Measurements from ENCODE around the gene PRDM2. TPM values are rescaled to one million over a fixed set of nuclear protein-coding genes. Genes with fewer than 3 reads are reported as not detected.

Gene PRDM2
- total and polyA plus RNA-seq, 4 donors, result 11.1 to 58.7 (median 38.2) TPM

DNA sequence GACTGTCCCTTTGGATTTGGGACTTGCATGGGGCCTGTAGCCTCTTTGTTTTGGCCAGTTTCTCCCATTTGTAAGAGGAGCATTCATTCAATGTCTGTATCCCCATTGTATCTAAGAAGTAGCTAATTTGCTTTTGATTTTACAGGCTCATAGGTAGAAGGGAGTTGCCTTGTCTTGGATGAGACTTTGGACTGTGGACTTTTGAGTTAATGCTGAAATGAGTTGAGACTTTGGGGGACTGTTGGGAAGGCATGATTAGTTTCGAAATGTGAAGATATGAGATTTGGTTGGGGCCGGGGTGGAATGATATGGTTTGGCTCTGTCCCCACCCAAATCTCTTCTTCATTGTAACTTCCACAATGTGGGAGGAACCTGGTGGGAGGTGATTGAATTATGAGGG lies 151.7 kb downstream of the PRDM2 start:
- no peak for ATAC-seq (ENCODE audit: low FRiP score)
- peaks cover 1% of the 10 kb centered on the region for H3K9me3 ChIP-seq (ENCODE audit: control insufficient read depth, low read length)
- H3K4me3 ChIP-seq (ENCODE audit: low read length in 2 of 2), result no peak overlapping the region
- 83 to 86% methylated on average over 2 of the region's 2 CpGs for WGBS, 2 donors
- H3K27me3 ChIP-seq (ENCODE audit: control insufficient read depth in 1 of 2, insufficient read depth in 2 of 2, low read length in 1 of 2), result no peaks in the 10 kb centered on the region
- H3K36me3 ChIP-seq (ENCODE audit: control insufficient read depth in 1 of 2, insufficient read depth in 2 of 2, low read length in 1 of 2), result no peaks in the 10 kb centered on the region
- no peak for DNase-seq
- intact Hi-C loops (cut with DNase I), result no loop called here
- H3K27ac ChIP-seq (ENCODE audit: low read depth in 1 of 2, low read length in 2 of 2), result no peak overlapping the region
- no peaks in the 10 kb centered on the region for H3K4me1 ChIP-seq (ENCODE audit: control insufficient read depth in 1 of 2, insufficient read depth in 2 of 2, low read length in 2 of 2)

DNA sequence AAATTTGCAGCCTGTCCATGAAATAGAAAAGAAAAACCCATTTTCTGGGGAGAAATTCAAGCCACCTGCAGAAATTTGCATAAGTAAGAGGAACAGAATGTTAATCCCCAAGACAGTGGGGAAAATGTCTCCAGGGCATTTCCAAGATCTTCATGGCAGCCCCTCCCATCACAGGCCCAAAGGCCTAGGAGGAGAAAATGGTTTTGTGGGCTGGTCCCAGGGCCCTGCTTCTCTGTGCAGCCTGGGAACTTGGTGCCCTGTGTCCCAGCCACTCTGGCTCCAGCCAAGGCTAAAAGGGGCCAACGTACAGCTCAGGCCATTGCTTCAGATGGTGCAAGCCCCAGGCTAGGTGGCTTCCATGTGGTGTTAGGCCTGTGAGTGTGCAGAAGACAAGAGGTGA lies 155.6 kb downstream of the PRDM2 start:
- ATAC-seq (ENCODE audit: low FRiP score) (no peak), DNase-seq (no peak)
- no peak overlapping the region for H3K27ac ChIP-seq (ENCODE audit: low read depth in 1 of 2, low read length in 2 of 2)
- H3K27me3 ChIP-seq (ENCODE audit: control insufficient read depth in 1 of 2, insufficient read depth in 2 of 2, low read length in 1 of 2), result no peaks in the 10 kb centered on the region
- H3K9me3 ChIP-seq (ENCODE audit: control insufficient read depth, low read length), result peaks cover 1% of the 10 kb centered on the region
- no peaks in the 10 kb centered on the region for H3K4me1 ChIP-seq (ENCODE audit: control insufficient read depth in 1 of 2, insufficient read depth in 2 of 2, low read length in 2 of 2)
- 71 to 73% methylated on average over 1 of the region's 1 CpG for WGBS, 2 donors
- no peaks in the 10 kb centered on the region for H3K36me3 ChIP-seq (ENCODE audit: control insufficient read depth in 1 of 2, insufficient read depth in 2 of 2, low read length in 1 of 2)
- intact Hi-C loops (cut with DNase I), result no loop called here
- H3K4me3 ChIP-seq (ENCODE audit: low read length in 2 of 2), result no peak overlapping the region

DNA sequence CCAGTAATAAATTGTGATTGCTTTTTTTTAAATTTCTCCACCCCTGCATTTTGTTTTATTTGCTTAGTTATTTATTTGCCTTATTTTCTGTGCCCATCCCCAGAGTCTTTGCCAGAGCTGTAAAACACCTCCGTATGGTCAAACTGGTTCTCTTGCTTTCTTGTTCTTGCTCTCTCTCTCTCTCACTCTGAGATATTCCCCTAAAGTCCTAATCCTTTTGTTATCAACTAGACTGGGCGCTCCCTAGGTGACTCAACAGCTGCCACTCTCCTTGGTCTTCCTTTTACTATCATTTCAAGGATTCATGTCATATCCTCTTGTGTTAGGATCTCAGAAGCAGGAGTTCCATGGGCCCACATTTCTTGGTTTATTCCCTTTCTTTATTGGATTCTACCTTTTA lies 160.0 kb downstream of the PRDM2 start:
- Histone ChIP-seq H3K27me3 (ENCODE audit: control insufficient read depth in 1 of 2, insufficient read depth in 2 of 2, low read length in 1 of 2) (no peaks in the 10 kb centered on the region), H3K9me3 (ENCODE audit: control insufficient read depth, low read length) (peaks cover 1% of the 10 kb centered on the region), H3K4me1 (ENCODE audit: control insufficient read depth in 1 of 2, insufficient read depth in 2 of 2, low read length in 2 of 2) (no peaks in the 10 kb centered on the region), H3K27ac (ENCODE audit: low read depth in 1 of 2, low read length in 2 of 2) (no peak overlapping the region), H3K36me3 (ENCODE audit: control insufficient read depth in 1 of 2, insufficient read depth in 2 of 2, low read length in 1 of 2) (no peaks in the 10 kb centered on the region), H3K4me3 (ENCODE audit: low read length in 2 of 2) (no peak overlapping the region)
- ATAC-seq (ENCODE audit: low FRiP score) (no peak), DNase-seq (no peak)
- WGBS, 2 donors, result 57 to 65% methylated on average over 2 of the region's 2 CpGs
- intact Hi-C loops (cut with DNase I), result no loop called here

DNA sequence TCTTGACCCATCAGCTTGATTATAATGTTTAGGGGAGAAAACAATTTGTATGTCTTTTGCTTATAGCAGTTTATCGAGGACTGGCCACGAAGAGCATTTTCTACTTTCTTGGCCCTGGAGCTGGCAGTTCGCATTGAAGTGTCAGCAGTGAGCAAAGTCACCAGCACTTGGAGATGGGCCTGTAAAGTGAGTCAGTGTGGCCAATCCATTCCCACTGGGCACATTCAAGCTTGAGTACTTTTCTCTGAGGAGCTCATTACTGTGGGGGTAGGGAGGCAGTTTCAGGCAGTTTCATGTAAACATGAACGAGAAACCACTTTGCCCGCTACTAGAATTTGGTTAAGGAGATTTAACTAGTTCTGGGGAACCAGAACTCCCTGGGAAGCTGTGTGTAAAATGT lies 164.8 kb downstream of the PRDM2 start:
- Histone ChIP-seq H3K4me3 (ENCODE audit: low read length in 2 of 2) (no peak overlapping the region), H3K4me1 (ENCODE audit: control insufficient read depth in 1 of 2, insufficient read depth in 2 of 2, low read length in 2 of 2) (no peaks in the 10 kb centered on the region), H3K9me3 (ENCODE audit: control insufficient read depth, low read length) (no peaks in the 10 kb centered on the region), H3K27ac (ENCODE audit: low read depth in 1 of 2, low read length in 2 of 2) (no peak overlapping the region), H3K36me3 (ENCODE audit: control insufficient read depth in 1 of 2, insufficient read depth in 2 of 2, low read length in 1 of 2) (no peaks in the 10 kb centered on the region), H3K27me3 (ENCODE audit: control insufficient read depth in 1 of 2, insufficient read depth in 2 of 2, low read length in 1 of 2) (no peaks in the 10 kb centered on the region)
- intact Hi-C loops (cut with DNase I), result no loop called here
- WGBS, 2 donors, result 77 to 84% methylated on average over 5 of the region's 5 CpGs
- no peak for ATAC-seq (ENCODE audit: low FRiP score)
- no peak for DNase-seq

DNA sequence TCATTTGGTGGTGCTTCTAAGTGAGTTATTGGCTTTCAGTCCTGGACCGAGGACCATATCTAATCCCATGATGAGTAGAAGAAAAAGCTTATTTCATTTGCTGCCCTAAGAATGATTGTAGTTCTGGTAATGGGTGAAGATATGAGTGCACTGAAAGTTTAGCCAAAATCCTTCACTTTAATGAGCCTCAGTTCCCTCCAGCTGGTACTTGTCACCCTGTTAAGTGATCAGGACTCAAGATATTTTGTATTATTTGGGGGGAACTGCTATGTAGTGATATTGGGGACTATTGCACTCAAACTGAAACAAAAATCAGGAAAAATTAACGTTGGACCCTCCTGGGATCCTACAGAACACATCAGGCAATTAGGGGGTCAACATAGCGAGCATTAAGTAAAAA lies 165.9 kb downstream of the PRDM2 start:
- intact Hi-C loops (cut with DNase I), result no loop called here
- Histone ChIP-seq H3K27me3 (ENCODE audit: control insufficient read depth in 1 of 2, insufficient read depth in 2 of 2, low read length in 1 of 2) (no peaks in the 10 kb centered on the region), H3K27ac (ENCODE audit: low read depth in 1 of 2, low read length in 2 of 2) (no peak overlapping the region), H3K9me3 (ENCODE audit: control insufficient read depth, low read length) (no peaks in the 10 kb centered on the region), H3K4me1 (ENCODE audit: control insufficient read depth in 1 of 2, insufficient read depth in 2 of 2, low read length in 2 of 2) (no peaks in the 10 kb centered on the region), H3K4me3 (ENCODE audit: low read length in 2 of 2) (no peak overlapping the region), H3K36me3 (ENCODE audit: control insufficient read depth in 1 of 2, insufficient read depth in 2 of 2, low read length in 1 of 2) (no peaks in the 10 kb centered on the region)
- DNase-seq (no peak), ATAC-seq (ENCODE audit: low FRiP score) (no peak)
- WGBS, 2 donors, result 56 to 73% methylated on average over 3 of the region's 3 CpGs

DNA sequence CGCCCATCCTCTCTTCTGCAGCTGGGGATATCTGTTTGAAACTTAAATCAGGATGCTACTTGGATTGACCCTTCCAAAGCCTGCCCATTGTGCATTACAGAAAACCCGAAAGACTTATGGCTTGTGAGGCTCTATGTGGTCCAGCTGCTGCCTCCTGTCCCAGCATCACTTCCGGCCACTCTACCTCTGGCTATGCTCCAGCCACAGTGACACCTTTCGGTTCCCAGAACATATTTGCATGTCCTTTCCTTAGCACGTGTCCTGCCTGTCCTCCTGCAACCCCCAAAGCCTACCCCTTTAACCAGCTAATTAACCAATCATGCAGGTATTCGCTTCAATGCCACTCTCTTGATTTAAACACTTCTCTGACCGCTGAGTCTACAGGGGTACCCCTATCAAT lies 167.6 kb downstream of the PRDM2 start:
- H3K36me3 ChIP-seq (ENCODE audit: control insufficient read depth in 1 of 2, insufficient read depth in 2 of 2, low read length in 1 of 2), result no peaks in the 10 kb centered on the region
- intact Hi-C loops (cut with DNase I), result no loop called here
- H3K27me3 ChIP-seq (ENCODE audit: control insufficient read depth in 1 of 2, insufficient read depth in 2 of 2, low read length in 1 of 2), result no peaks in the 10 kb centered on the region
- no peaks in the 10 kb centered on the region for H3K9me3 ChIP-seq (ENCODE audit: control insufficient read depth, low read length)
- no peak for DNase-seq
- no peak for ATAC-seq (ENCODE audit: low FRiP score)
- no peak overlapping the region for H3K4me3 ChIP-seq (ENCODE audit: low read length in 2 of 2)
- H3K4me1 ChIP-seq (ENCODE audit: control insufficient read depth in 1 of 2, insufficient read depth in 2 of 2, low read length in 2 of 2), result no peaks in the 10 kb centered on the region
- WGBS, 2 donors, result 79% methylated on average over 7 of the region's 7 CpGs
- H3K27ac ChIP-seq (ENCODE audit: low read depth in 1 of 2, low read length in 2 of 2), result no peak overlapping the region

DNA sequence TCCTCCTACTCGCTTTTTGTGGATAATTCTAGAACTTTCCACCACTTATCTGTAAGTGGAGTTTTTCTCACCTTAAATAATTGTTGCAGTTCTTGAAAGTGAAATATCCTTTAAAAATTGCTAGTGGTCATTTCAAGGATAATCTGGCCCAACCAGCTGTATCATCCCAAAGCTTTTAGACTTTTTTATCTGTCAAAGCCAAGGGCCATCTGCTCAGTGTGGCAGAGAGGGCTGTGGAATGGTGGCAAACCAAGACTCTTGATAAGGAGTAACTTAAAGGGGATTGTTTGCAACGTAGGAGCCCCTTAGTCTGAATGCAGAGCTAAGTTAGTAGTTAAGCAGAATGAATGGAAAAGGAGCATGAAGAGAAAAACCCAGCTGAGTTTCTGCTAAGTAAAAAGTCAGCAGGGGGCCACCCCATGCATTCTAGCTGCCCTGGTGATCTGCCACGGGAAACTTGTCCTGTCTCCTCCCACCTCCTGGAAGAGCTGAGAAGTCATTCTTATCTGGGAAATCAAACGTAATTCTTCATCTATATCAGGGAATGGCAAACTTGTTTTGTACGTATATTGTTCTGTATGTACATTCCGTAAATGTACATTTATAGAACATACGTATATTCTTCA lies 169.3 kb downstream of the PRDM2 start:
- Histone ChIP-seq H3K9me3 (ENCODE audit: control insufficient read depth, low read length) (no peaks in the 10 kb centered on the region), H3K4me3 (ENCODE audit: low read length in 2 of 2) (no peak overlapping the region), H3K27me3 (ENCODE audit: control insufficient read depth in 1 of 2, insufficient read depth in 2 of 2, low read length in 1 of 2) (no peaks in the 10 kb centered on the region), H3K36me3 (ENCODE audit: control insufficient read depth in 1 of 2, insufficient read depth in 2 of 2, low read length in 1 of 2) (no peaks in the 10 kb centered on the region), H3K27ac (ENCODE audit: low read depth in 1 of 2, low read length in 2 of 2) (no peak overlapping the region), H3K4me1 (ENCODE audit: control insufficient read depth in 1 of 2, insufficient read depth in 2 of 2, low read length in 2 of 2) (no peaks in the 10 kb centered on the region)
- DNase-seq (no peak), ATAC-seq (ENCODE audit: low FRiP score) (no peak)
- WGBS, 2 donors, result 45 to 47% methylated on average over 7 of the region's 7 CpGs
- intact Hi-C loops (cut with DNase I), result no loop called here

DNA sequence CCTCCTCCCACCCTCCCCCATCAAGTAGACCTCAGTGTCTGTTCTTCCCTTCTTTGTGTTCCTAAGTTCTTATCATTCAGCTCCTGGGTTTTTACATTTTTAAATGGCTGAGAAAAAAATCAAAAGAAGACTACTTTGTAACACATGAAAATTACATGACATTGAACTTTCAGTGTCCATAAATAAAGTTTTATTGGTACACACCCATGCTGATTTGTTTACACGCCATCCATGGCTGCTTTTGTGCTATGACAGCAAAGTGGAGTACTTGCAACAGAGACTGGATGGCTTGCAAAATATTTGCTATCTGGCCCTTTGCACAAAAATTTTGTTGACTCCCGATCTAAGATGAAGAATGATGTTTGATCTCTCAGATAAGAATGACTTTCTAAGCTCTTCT lies 171.4 kb downstream of the PRDM2 start:
- 67 to 85% methylated on average over 2 of the region's 2 CpGs for WGBS, 2 donors
- H3K27ac ChIP-seq (ENCODE audit: low read depth in 1 of 2, low read length in 2 of 2), result no peak overlapping the region
- ATAC-seq (ENCODE audit: low FRiP score) (no peak), DNase-seq (no peak)
- H3K4me3 ChIP-seq (ENCODE audit: low read length in 2 of 2), result no peak overlapping the region
- H3K9me3 ChIP-seq (ENCODE audit: control insufficient read depth, low read length), result no peaks in the 10 kb centered on the region
- no peaks in the 10 kb centered on the region for H3K4me1 ChIP-seq (ENCODE audit: control insufficient read depth in 1 of 2, insufficient read depth in 2 of 2, low read length in 2 of 2)
- intact Hi-C loops (cut with DNase I), result no loop called here
- no peaks in the 10 kb centered on the region for H3K36me3 ChIP-seq (ENCODE audit: control insufficient read depth in 1 of 2, insufficient read depth in 2 of 2, low read length in 1 of 2)
- H3K27me3 ChIP-seq (ENCODE audit: control insufficient read depth in 1 of 2, insufficient read depth in 2 of 2, low read length in 1 of 2), result no peaks in the 10 kb centered on the region

DNA sequence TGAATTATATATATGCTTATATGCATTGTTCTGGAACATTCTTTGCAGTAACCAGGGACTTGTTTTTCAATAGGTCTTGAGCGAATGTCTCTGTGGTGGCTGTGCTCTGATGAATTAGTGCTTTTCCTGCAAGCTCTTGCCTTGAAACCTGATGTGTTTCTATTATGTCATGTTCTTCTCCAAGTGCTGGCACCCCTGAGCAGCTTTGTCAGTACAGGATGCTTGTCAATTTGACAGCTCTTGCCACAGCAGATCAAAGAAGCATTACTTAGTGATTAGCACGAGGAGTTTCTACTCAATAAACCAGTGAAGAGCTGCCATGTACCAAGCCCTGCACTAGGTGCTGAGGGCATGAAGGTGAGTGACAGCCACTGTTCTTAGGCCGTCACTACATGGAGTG lies 171.9 kb downstream of the PRDM2 start:
- intact Hi-C loops (cut with DNase I), result no loop called here
- no peak for ATAC-seq (ENCODE audit: low FRiP score)
- WGBS, 2 donors, result 78 to 82% methylated on average over 3 of the region's 3 CpGs
- Histone ChIP-seq H3K9me3 (ENCODE audit: control insufficient read depth, low read length) (no peaks in the 10 kb centered on the region), H3K27me3 (ENCODE audit: control insufficient read depth in 1 of 2, insufficient read depth in 2 of 2, low read length in 1 of 2) (no peaks in the 10 kb centered on the region), H3K36me3 (ENCODE audit: control insufficient read depth in 1 of 2, insufficient read depth in 2 of 2, low read length in 1 of 2) (no peaks in the 10 kb centered on the region), H3K4me1 (ENCODE audit: control insufficient read depth in 1 of 2, insufficient read depth in 2 of 2, low read length in 2 of 2) (no peaks in the 10 kb centered on the region), H3K4me3 (ENCODE audit: low read length in 2 of 2) (no peak overlapping the region), H3K27ac (ENCODE audit: low read depth in 1 of 2, low read length in 2 of 2) (no peak overlapping the region)
- no peak for DNase-seq
